ENCODE data around the gene LMF1.
"Not testable (repeated sequence)": the region's sequence is repeated elsewhere in the genome, so short reads cannot be mapped to it uniquely, and the experiment has no call there.

Gene LMF1

DNA sequence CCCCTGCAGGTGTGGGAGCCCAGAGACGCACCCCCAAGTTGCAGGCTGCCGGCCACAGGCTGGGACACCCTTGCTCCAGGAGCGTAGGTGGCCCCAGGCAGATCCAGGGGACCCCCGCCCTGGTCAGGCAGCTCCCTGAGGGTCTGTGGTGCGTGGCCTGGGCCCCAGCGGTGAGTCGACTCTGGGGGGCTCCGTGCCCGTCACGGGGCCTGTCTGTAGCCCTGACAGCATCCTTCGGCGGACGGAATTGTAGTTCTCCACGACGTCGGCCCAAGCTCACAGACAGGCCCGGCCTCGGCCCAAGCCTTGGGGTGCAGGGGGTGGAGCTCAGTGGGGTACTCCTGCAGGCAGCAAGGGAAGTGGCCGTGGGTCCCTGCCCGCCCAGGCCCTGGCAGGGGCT lies 82.9 kb downstream of the LMF1 start:
- TF ChIP-seq, protein P1, sequence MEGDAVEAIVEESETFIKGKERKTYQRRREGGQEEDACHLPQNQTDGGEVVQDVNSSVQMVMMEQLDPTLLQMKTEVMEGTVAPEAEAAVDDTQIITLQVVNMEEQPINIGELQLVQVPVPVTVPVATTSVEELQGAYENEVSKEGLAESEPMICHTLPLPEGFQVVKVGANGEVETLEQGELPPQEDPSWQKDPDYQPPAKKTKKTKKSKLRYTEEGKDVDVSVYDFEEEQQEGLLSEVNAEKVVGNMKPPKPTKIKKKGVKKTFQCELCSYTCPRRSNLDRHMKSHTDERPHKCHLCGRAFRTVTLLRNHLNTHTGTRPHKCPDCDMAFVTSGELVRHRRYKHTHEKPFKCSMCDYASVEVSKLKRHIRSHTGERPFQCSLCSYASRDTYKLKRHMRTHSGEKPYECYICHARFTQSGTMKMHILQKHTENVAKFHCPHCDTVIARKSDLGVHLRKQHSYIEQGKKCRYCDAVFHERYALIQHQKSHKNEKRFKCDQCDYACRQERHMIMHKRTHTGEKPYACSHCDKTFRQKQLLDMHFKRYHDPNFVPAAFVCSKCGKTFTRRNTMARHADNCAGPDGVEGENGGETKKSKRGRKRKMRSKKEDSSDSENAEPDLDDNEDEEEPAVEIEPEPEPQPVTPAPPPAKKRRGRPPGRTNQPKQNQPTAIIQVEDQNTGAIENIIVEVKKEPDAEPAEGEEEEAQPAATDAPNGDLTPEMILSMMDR (IDR thresholded peaks at IDR 0.05): no peak
- TF ChIP-seq ZFX (IDR thresholded peaks at IDR 0.05; ENCODE audit: borderline replicate concordance): no peak
- no peak overlapping the region for H3K27ac ChIP-seq

- no peak for TF ChIP-seq ZFX (IDR thresholded peaks at IDR 0.05; ENCODE audit: borderline replicate concordance)
- TF ChIP-seq, protein P1 (IDR thresholded peaks at IDR 0.05): no peak
- no peak overlapping the region for H3K27ac ChIP-seq
These were observed 83.7 kb downstream of the LMF1 start for GRCh38 chr16:886802-887731.

DNA sequence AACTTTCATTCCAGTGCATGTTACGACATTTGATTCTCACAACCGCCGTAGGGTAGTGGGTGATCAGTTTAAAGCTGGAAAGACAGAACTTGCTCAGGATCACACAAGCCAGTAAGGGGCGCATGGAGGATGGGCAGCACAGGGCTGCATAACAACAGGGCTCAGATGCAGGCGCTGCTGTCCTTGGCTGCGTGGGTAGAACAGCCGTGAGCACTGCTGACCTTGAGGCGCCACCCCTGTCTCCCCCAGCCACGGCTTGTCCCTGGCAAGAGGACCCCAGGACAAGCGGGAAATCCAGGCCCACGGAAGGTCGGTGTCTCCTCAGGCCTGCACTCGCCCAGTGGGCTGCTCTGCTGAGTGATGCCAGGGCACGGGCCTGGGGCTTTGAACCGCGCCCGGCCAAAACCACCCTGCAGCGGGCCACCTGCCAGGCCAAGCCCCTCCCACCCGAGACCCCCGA lies 84.7 kb downstream of the LMF1 start:
- no peak overlapping the region for H3K27ac ChIP-seq
- TF ChIP-seq ZFX (IDR thresholded peaks at IDR 0.05; ENCODE audit: borderline replicate concordance): no peak
- TF ChIP-seq, protein P1 (IDR thresholded peaks at IDR 0.05): no peak

GRCh38 chr16:885391-885790 lies 85.4 kb downstream of the LMF1 start:
- no peak overlapping the region for H3K27ac ChIP-seq
- TF ChIP-seq, protein P1 (IDR thresholded peaks at IDR 0.05): no peak
- no peak for TF ChIP-seq ZFX (IDR thresholded peaks at IDR 0.05; ENCODE audit: borderline replicate concordance)

DNA sequence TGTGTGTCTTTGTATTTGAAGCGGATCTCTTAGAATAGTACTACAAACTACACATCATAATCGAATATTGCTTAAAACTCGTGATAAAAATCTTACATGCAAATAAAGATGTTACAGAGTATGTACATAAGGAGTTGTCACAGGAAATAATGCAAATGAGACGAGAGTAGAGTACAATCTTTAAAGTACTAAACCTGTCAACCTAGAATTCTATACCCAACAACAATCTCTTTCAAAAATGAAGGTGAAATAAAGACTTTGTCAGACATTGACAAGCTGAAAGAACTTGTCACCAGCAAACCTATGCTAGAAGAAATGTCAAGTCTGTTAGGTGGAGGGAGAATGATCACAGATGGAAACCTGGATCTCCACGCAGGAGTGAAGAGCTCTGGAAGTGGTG lies 86.6 kb downstream of the LMF1 start:
- H3K27ac ChIP-seq: no peak overlapping the region
- TF ChIP-seq ZFX (IDR thresholded peaks at IDR 0.05; ENCODE audit: borderline replicate concordance): no peak
- TF ChIP-seq, protein P1 (IDR thresholded peaks at IDR 0.05): no peak

DNA sequence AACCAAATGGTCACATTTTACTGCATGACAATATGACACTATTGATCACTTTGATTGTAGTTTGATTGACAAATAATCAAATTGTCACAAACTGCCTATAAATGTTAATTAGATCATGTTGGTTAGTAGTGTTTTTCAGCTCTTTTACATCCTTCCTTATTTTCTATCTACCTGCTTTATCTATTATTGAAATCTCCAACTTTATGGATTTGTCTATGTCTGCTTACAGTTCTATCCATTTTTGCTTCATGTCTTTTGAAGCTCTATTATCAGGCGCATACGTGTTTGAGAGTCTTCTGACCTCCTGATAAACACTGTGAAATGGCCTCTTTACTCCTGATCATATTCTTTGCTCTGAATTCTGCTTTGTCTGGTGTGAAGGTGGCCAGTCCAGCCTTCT lies 87.0 kb downstream of the LMF1 start:
- H3K27ac ChIP-seq: no peak overlapping the region
- TF ChIP-seq ZFX (IDR thresholded peaks at IDR 0.05; ENCODE audit: borderline replicate concordance): no peak
- TF ChIP-seq, protein P1 (IDR thresholded peaks at IDR 0.05): no peak

GRCh38 chr16:883340-883739 lies 87.4 kb downstream of the LMF1 start:
- no peak for TF ChIP-seq ZFX (IDR thresholded peaks at IDR 0.05; ENCODE audit: borderline replicate concordance)
- TF ChIP-seq, protein P1 (IDR thresholded peaks at IDR 0.05): no peak
- no peak overlapping the region for H3K27ac ChIP-seq

GRCh38 chr16:882671-883070 lies 88.1 kb downstream of the LMF1 start:
- H3K27ac ChIP-seq: not testable (repeated sequence)
